Measurements from ENCODE around the gene GTF3C2.

The GTF3C2 gene

DNA sequence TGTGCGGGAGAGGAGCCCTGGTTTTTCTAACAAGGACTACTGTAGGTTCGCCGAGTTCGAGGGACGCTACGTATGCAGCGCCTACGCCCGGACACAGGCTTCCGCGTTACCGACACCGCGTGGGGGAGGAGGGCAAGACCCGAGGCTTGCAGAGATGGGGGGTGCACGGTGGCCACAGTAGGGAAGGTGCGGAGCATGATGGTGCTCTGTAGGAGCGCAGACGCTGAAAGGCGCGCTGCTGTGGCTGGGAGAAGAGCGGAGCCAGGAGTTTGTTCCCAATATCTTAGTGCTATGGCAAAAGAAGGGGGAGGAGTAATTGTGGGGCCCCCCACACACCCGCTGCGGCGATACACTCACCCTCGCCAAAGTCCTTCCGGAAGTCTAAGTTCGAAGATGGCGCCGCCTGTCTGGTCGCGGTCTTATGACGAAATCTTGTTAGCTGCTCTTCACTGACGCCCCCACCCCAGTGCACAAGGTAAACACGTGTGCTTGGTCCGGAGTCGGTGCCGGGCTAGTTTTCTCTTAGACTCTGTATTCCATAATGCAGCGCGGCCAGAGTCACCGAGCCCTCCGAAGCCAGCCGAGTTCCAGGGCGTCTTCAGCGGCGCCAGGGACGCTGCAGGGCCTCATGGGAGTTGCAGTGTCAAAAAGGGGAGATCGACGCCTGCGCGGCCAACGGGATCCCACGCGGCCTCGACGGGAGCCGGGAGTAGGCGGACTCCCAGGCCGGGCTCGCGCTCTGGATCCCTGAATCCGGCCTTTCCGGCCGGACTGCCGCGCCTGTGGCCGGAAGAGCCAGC is at the start of gene GTF3C2:
Gene GTF3C2, minus strand, starts transcription at position 383 of the 800 bp plus-strand sequence. CDS start 13,210 bp downstream, outside the sequence.
- DNase-seq (ENCODE audit: extremely low read depth in 1 of 2, low read depth in 1 of 2): peak; percentile 79 to 81

DNA sequence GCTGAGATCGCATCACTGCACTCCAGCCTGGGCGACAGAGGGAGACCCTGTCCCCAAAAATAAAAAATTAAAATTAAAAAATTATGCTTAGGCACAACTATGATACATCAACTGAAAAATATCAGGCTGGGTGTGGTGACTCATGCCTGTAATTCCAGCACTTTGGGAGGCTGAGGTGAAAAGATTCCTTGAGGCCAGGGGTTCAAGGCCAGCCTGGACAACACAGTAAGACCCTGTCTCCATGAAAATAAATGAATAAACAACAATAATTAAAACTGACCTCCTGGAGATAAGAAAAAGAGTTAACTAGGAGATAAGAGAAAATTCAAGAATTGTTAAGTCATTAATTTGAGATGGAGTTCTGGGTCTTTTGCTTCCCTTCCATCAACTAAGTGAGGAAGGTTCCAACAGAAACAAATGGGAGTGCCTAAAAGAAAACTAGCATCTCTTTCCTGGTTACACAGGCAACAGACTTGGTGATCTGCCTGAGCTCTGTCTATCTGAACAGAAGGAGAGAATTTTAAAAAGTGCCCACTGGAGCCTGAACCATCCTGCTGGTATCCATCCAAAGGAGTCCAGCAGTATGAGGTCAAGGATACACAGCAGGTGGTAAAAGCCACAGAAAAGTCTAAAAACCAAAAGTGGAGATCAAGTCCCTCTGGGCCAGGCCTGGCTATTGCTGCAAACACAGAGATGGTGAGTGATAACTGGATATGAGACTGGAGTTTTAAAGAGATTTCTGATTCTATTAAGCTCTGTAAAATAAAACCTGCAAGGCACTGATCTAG is 44.0 kb upstream of the GTF3C2 start:
- no peak for DNase-seq (ENCODE audit: extremely low read depth in 1 of 2, low read depth in 1 of 2)

- no peak for DNase-seq (ENCODE audit: extremely low read depth in 1 of 2, low read depth in 1 of 2)
Measured at GRCh38 chr2:27398962-27399361, 42.4 kb upstream of the GTF3C2 start.

- no peak for DNase-seq (ENCODE audit: extremely low read depth in 1 of 2, low read depth in 1 of 2)
Measured at GRCh38 chr2:27393225-27393624, 36.7 kb upstream of the GTF3C2 start.

DNA sequence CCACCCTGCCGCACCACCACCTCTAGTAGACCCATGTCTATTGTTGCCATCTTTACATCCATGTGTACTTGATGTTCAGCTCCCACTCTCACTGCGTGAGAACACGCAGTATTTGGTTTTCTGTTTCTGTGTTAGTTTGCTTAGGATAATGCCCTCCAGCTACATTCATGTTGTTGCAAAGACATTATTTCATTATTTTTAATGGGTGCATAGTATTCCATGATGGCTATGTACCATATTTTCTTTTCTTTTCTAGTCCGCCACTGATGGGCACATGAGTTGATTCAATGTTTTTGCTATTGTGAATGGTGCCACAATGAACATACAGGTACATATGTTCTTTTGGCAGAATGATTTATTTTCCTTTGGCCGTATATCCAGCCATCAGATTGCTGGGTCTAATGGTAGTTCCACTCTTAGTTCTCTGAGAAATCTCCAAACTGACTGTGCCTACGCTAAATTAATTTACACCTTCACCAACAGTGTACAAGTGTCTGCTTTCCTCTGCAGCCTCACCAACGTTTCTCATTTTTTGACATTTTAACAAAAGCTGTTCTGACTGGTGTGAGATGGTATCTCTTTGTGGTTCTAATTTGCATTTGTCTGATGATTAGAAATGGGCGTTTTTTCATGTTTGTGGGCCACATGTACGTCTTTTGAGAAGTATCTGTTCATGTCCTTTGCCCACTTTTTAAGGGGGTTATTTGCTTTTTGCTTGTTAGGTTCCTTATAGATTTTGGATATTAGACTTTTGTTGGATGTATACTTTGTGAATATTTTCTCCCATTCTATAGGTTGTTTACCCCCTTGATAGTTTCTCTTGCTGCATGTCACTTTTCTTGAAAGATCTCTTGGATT is 34.5 kb upstream of the GTF3C2 start:
- DNase-seq (ENCODE audit: extremely low read depth in 1 of 2, low read depth in 1 of 2): no peak

DNA sequence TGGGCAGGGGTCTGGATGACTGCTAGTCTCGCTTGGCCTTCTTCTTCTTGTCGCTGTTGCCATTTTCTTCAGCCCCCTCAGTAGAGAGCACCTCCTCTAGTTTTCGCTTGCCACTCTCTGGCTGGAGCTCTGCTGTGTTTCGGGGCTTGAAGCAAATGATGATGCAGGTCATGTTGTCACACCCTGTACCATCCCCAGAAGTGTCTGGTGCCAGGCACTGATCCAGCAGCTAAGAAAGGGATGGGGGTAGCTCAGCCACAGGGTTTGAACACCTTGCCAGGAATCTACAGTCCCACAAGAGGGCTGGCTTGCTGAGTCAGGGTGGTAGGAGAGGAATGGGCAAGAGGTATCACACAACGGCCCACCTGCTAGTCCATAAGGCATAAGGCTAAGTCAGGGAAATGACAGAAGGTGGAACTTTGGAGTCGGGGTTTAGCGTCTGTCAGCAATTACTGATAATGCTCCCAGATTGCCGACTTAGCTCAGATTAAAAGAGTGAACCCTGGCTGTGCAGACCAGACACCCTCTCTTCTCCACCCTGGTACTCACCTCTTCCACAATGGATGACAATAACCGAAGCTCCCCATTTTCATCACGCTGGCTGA is 25.1 kb upstream of the GTF3C2 start:
- no peak for DNase-seq (ENCODE audit: extremely low read depth in 1 of 2, low read depth in 1 of 2)

DNA sequence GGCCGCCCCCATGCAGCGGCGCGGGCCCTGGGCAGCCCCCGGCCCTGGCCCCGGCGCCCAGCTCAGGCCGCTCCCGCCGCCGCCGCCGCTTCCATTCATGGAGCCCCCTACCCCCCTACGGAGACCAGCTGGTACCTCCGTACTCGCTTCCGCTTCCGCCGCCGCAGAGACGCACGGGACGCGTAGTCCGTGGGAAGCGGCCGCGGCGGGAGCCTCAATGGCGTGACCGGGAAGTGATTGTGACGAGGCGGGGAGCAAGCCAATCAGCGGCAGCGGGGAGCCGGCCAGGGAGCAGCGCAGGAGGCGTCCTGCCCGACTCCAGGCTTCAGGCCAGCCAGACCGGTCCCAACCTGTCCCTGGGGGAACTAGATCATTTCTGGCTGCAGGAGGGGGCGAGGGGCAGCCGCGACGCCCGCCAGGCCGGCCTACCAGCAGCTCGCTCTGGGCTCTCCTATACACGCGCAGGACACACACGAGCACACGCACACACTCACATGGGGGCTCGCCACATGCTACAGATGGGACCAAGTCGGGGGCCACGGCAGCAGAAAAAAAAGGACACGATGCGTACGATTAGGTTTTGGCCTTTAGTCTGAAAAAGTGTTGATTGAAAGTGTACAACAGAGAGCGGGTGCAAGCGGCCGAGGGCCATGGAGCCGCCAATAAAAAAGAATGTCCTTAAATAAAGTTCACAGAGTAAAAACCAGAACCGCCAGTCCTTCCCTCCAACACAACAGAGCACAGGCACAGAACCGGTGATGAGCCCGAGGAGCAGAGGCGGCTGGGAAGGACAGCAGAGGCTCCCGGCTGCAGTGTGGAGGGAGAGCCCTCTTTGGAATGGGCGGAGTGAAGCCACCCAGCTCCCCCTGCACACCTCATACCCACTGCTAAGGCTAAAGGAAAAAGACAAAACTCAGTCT is 24.3 kb upstream of the GTF3C2 start, which contains the start of gene ZNF513:
Gene ZNF513, minus strand, starts transcription at position 109 of the 920 bp plus-strand sequence. CDS start 208 bp downstream, outside the sequence.
- peak; percentile 59 to 73 for DNase-seq (ENCODE audit: extremely low read depth in 1 of 2, low read depth in 1 of 2)

GRCh38 chr2:27379836-27380625 is 23.5 kb upstream of the GTF3C2 start:
- peak in 1 of 2 donors; percentile 24 for DNase-seq (ENCODE audit: extremely low read depth in 1 of 2, low read depth in 1 of 2)

- no peak for DNase-seq (ENCODE audit: extremely low read depth in 1 of 2, low read depth in 1 of 2)
Measured at GRCh38 chr2:27379383-27379835, 22.8 kb upstream of the GTF3C2 start.

DNA sequence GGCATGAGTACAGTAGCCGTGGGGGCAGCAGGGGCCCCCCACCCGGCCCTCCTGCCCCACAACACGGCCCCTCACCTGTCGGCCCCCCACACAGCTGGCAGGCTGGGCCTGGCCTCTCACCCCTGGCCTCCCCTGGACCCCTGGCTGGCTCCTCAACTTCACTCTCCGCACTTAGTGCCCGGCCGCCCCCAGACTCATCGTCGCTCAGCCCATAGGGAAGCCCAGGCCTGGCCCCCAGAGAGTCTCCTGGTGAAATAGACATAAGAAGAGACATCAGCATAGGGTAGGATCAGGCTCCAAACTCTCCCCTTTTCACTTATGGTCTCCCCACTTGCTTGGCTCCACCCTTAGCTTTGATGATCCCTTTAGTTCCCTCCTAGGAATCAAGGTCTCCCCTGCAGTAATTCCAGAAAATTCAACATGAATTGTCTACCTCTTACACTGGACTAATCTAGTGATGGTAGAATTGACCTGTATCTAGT is 22.3 kb upstream of the GTF3C2 start:
- DNase-seq (ENCODE audit: extremely low read depth in 1 of 2, low read depth in 1 of 2): no peak

- DNase-seq (ENCODE audit: extremely low read depth in 1 of 2, low read depth in 1 of 2): no peak
Measured at GRCh38 chr2:27378096-27378808, 21.7 kb upstream of the GTF3C2 start.

DNA sequence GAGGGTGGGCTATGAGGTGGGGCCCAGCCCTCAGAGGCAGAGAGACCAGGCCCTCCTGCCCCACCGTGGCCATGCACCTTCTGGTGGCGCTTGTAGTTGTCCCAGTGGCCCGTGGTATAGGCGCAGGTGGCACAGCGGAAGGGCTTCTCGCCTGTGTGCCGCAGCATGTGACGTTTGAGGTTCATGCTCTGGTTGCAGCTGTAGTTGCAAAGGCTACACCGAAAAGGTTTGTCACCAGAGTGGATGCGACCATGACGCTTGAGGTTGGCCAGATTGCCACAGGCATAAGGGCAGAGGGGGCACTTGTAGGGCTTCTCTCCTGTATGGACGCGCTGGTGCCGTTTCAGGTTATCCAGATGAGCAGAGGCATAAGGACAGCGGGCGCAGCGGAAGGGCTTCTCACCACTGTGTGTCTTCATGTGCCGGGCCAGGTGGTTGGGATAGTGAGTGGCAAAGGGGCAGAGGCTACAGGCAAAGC is 21.1 kb upstream of the GTF3C2 start:
- no peak for DNase-seq (ENCODE audit: extremely low read depth in 1 of 2, low read depth in 1 of 2)

DNA sequence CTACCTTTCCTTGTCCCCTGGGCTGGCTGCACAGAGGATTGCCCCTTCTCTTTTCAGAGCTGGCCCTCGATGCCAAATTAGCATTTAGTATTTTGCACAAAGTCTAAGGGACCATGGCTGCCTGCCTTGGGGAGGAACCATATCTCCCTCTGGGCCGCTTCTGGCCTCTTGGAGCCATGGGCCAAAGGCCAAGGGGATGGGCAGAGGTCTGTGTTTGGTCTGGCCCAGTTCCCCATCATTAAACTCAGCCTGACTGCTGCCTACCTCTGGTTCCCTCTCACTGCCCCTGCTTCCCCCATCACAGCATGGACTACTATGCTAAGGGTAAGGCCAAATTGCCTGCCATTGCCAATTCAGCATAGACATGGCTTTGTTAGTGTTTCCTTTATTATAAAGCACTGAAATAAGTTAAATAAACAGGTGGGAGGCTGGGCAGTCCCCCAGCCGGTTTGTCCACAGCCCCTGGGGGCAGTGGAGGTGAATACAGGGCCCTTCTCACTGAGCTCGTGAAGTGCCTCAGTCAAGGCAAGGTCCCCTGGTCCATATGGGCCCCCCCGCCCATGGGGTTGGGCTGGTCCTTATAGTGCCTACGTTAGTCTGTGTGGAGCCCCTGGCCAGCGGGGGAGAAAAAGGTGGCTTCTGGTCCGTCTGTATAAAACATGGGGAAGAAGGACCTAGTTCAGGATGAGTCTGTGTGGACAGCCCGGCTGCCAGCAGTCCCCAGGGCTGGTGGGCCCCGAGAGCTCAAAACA is 20.5 kb upstream of the GTF3C2 start:
- DNase-seq (ENCODE audit: extremely low read depth in 1 of 2, low read depth in 1 of 2): no peak

- no peak for DNase-seq (ENCODE audit: extremely low read depth in 1 of 2, low read depth in 1 of 2)
Measured at GRCh38 chr2:27376151-27376865, 19.7 kb upstream of the GTF3C2 start.

- no peak for DNase-seq (ENCODE audit: extremely low read depth in 1 of 2, low read depth in 1 of 2)
Measured at GRCh38 chr2:27375513-27376099, 19.0 kb upstream of the GTF3C2 start.

DNA sequence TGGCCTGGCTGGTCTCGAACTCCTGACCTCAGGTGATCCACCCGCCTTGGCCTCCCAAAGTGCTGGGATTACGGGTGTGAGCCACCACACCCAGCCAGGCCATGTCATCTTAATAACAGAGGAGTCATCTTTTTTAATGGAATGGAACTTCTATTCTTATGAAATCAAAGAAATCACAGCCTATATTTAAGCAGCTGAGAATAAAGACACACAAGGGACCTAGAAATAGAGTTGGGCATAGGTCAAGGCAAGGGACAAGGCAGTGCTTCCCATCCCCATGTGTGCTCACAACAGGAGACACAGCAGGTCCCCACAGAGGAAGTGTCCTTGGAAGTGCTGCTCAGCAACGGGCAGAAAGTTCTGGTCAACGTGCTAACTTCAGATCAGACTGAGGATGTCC is 17.0 kb upstream of the GTF3C2 start:
- no peak for DNase-seq (ENCODE audit: extremely low read depth in 1 of 2, low read depth in 1 of 2)
